Spleen (tissue), 11 donors: ENCODE data around the gene RFNG. TPM values are rescaled to one million over a fixed set of nuclear protein-coding genes. Genes with fewer than 3 reads are reported as not detected.

ENCODE experiments used
- DNase-seq: peaks from one replicate; pipeline ENCODE4 v3.0.0-alpha.2; 2020
- H3K27ac ChIP-seq, 8 donors: fragments of 200-600 bp; sonication (generic) in 7 of 8; 1 replicate in 4 of 8; 2 replicates in 4 of 8; pipeline versions ENCODE4 v1.5.0 to v1.8.0; 2016 to 2021; ENCODE audit warnings: inconsistent platforms in 4 of 8, mild to moderate bottlenecking in 4 of 8, moderate library complexity in 1 of 8
- H3K27me3 ChIP-seq, 7 donors: fragments of 200-600 bp; sonication (generic) in 6 of 7; replicated peaks in 1 of 7; 1 replicate in 4 of 7; 2 replicates in 3 of 7; pipeline versions ENCODE4 v1.5.0 to v1.8.0; 2016 to 2021; ENCODE audit warnings: inconsistent platforms in 3 of 7, mild to moderate bottlenecking in 1 of 7
- H3K36me3 ChIP-seq, 6 donors: fragments of 200-600 bp; sonication (generic) in 5 of 6; 1 replicate in 4 of 6; 2 replicates in 2 of 6; pipeline versions ENCODE4 v1.5.0 to v1.8.0; 2016 to 2021; ENCODE audit warnings: inconsistent platforms in 2 of 6
- H3K4me1 ChIP-seq, 6 donors: fragments of 200-600 bp; sonication (generic) in 5 of 6; 1 replicate in 3 of 6; 2 replicates in 3 of 6; pipeline versions ENCODE4 v1.5.0 to v1.8.0; 2016 to 2021; ENCODE audit warnings: inconsistent platforms in 3 of 6
- H3K4me3 ChIP-seq, 8 donors: fragments of 200-600 bp; sonication (generic) in 7 of 8; 1 replicate in 4 of 8; 2 replicates in 4 of 8; pipeline versions ENCODE4 v1.5.0 to v1.8.0; 2016 to 2021; ENCODE audit warnings: inconsistent platforms in 4 of 8, mild to moderate bottlenecking in 4 of 8, moderate library complexity in 2 of 8
- H3K9me3 ChIP-seq, 8 donors: fragments of 200-600 bp; sonication (generic) in 7 of 8; 1 replicate in 4 of 8; 2 replicates in 4 of 8; pipeline versions ENCODE4 v1.5.0 to v1.8.0; 2016 to 2021; ENCODE audit warnings: inconsistent platforms in 4 of 8
- POLR2A ChIP-seq, 3 donors: fragments of 450-650 bp; IDR thresholded peaks; one replicate each; pipeline ENCODE4 v1.5.1; 2017; ENCODE audit warnings: antibody characterized with exemption in 3 of 3, mild to moderate bottlenecking in 1 of 3
- POLR2AphosphoS5 ChIP-seq, 3 donors: sonication (generic); formaldehyde crosslinking; IDR thresholded peaks; one replicate each; pipeline ENCODE4 v1.5.1; 2017; ENCODE audit warnings: antibody characterized with exemption in 3 of 3
- WGBS, 5 donors: extraction: QIAGEN DNeasy Blood & Tissue Kit in 3 of 5; methylation state at CpG; one replicate each; pipeline versions ENCODE4 v1.1.5 to v1.1.7; 2013 to 2018; 5-methylcytosine and 5-hydroxymethylcytosine counted together
- intact Hi-C: fragments of 100-400 bp; cut with DNase I; formaldehyde crosslinking; loops from one replicate; pipeline ENCODE4 v1.15.0; 2023; ENCODE audit warnings: low total_unique reads
- polyA plus RNA-seq, 3 donors: library from polyadenylated mRNA; stranded (reverse); fragments of 200-250 nt; gene quantifications; one replicate each; pipeline ENCODE4 v1.2.1, GENCODE V29; 2013
- total RNA-seq, 7 donors: library from RNA; depleted of rRNA in 3 of 7; stranded (reverse); fragments of >200 nt in 3 of 7; fragmentation: NEBNext Ultra II Directional in 4 of 7; extraction: Animal tissue kit (Norgen Biotek cat#: 25700) in 4 of 7; gene quantifications; one replicate each; pipeline versions ENCODE4 v1.1.0 to v1.2.1, GENCODE V29; 2016 to 2021
- TF ChIP-seq, protein P1 (sequence below), 11 experiments: fragments of 200-600 bp in 7 of 11; fragments of 450-650 bp in 4 of 11; sonication (generic) in 4 of 11; IDR thresholded peaks in 8 of 11; conservative IDR thresholded peaks in 3 of 11; 1 replicate in 7 of 11; 2 replicates in 4 of 11; pipeline versions ENCODE4 v1.4.0 to v1.8.0; 2016 to 2021; ENCODE audit warnings: antibody characterized with exemption in 11 of 11, inconsistent platforms in 4 of 11, mild to moderate bottlenecking in 1 of 11
- donor health status: healthy with polysubstance abuse.
- donor health status: DM: no; HTN: no; CAD: no; lungs with moderate emphysema.
- donor health status: DM: no; HTN: no; CAD: no.
- donor health status: Bipolar disorder and iron deficiency.
- donor health status: healthy.
- donor health status: DM: no; HTN: no; CAD: no.
- donor health status: DM: yes; HTN: yes; CAD: no.

RFNG gene
- total and polyA plus RNA-seq, 10 donors, result 21.4 to 42.3 (median 27.2) TPM

DNA sequence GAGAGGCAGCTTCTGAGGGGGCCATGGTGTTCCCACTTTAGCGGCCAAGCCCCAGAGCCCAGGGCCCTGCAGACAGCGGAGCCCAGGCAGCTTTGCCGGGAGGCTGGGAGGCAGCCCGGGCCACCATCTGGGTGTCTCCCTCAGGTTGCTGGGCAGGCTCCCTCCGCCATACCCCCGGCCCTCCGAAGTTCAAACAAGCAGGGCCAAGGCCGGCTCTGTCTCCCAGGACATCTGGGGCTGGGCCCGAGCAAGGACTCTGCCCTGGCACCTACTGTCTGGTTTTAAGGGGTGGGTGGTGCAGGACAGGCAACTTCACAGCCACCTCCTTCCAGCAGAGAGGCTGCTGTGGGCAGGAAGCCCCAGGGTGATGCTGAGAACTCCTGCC is 11.4 kb upstream of the RFNG start:
- H3K4me3 ChIP-seq, result no peak overlapping the region
- H3K27me3 ChIP-seq, result no peaks in the 10 kb centered on the region
- H3K4me1 ChIP-seq, result peaks cover 17 to 67% (median 41%) of the 10 kb centered on the region in 6 donors
- no peak for DNase-seq
- intact Hi-C loops, result no loop called here
- peaks cover 0 to 62% (median 54%) of the 10 kb centered on the region in 6 donors for H3K36me3 ChIP-seq
- H3K9me3 ChIP-seq, result no peaks in the 10 kb centered on the region
- 80 to 97% (median 93%) methylated on average over 1 to 9 of the region's 9 CpGs; no CpG with 5 or more reads in 1 of the 5 donors for WGBS, 5 donors
- TF ChIP-seq POLR2A (IDR thresholded peaks at IDR 0.05), result no peak
- TF ChIP-seq, protein P1, sequence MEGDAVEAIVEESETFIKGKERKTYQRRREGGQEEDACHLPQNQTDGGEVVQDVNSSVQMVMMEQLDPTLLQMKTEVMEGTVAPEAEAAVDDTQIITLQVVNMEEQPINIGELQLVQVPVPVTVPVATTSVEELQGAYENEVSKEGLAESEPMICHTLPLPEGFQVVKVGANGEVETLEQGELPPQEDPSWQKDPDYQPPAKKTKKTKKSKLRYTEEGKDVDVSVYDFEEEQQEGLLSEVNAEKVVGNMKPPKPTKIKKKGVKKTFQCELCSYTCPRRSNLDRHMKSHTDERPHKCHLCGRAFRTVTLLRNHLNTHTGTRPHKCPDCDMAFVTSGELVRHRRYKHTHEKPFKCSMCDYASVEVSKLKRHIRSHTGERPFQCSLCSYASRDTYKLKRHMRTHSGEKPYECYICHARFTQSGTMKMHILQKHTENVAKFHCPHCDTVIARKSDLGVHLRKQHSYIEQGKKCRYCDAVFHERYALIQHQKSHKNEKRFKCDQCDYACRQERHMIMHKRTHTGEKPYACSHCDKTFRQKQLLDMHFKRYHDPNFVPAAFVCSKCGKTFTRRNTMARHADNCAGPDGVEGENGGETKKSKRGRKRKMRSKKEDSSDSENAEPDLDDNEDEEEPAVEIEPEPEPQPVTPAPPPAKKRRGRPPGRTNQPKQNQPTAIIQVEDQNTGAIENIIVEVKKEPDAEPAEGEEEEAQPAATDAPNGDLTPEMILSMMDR (IDR thresholded peaks at IDR 0.05 in 8 of 11, conservative IDR thresholded peaks at IDR 0.05 in 3 of 11), result no peak
- no peak for TF ChIP-seq POLR2AphosphoS5 (IDR thresholded peaks at IDR 0.05)
- no peak overlapping the region for H3K27ac ChIP-seq

DNA sequence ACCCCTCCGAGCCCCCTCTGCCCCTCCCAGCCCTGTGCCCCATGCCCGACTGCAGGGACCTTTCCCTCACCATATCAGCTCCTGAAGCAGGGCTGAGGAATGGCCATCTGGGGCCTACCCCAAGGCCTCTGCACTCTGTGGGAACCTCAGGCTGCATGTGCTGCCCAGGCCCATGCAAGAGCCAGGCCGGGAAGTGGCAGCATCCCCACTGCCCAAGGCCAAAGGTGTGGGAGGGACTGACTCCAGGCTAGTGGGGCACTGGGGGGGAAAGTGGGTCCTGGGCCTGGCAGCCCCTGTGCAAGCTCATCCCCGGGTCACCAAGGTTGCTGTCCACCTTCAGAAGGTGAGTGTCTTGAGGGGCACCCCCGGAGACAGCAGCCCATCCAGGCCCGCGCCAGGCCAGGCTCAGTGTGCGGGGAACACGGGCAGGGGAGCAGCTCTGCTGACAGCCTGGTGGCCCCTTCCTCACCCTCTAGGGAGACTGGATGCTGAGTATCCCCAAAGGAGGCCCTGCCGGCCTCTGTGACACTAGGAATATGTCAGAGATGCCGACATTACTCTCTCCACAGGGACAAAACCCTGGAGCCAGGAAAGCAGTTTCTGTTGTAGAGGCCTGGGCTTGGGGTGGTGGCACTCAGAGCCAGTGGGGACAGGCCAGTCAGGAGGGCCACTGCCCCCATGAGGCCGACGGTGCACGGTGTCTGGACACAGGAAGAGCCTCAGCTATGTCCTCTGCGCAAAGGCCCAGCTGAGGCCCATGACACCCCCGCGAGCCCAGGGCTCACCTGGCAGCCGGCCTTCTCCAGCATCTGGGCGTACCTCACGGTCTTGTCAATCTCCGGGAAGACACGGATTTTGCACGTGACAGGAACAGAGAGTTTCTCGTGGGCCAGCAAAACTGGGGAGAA is 10.7 kb upstream of the RFNG start:
- WGBS, 5 donors, result 75 to 95% (median 86%) methylated on average over 17 to 24 of the region's 24 CpGs
- Histone ChIP-seq H3K9me3 (no peaks in the 10 kb centered on the region), H3K27ac (no peak overlapping the region), H3K4me3 (no peak overlapping the region), H3K4me1 (peaks cover 17 to 74% (median 41%) of the 10 kb centered on the region in 6 donors), H3K27me3 (no peaks in the 10 kb centered on the region), H3K36me3 (peaks cover 0 to 69% (median 60%) of the 10 kb centered on the region in 6 donors)
- DNase-seq, result peak; percentile 67
- no peak for TF ChIP-seq POLR2A (IDR thresholded peaks at IDR 0.05)
- TF ChIP-seq, protein P1 (IDR thresholded peaks at IDR 0.05 in 8 of 11, conservative IDR thresholded peaks at IDR 0.05 in 3 of 11), result no peak
- TF ChIP-seq POLR2AphosphoS5 (IDR thresholded peaks at IDR 0.05), result no peak
- intact Hi-C loops, result no loop called here

DNA sequence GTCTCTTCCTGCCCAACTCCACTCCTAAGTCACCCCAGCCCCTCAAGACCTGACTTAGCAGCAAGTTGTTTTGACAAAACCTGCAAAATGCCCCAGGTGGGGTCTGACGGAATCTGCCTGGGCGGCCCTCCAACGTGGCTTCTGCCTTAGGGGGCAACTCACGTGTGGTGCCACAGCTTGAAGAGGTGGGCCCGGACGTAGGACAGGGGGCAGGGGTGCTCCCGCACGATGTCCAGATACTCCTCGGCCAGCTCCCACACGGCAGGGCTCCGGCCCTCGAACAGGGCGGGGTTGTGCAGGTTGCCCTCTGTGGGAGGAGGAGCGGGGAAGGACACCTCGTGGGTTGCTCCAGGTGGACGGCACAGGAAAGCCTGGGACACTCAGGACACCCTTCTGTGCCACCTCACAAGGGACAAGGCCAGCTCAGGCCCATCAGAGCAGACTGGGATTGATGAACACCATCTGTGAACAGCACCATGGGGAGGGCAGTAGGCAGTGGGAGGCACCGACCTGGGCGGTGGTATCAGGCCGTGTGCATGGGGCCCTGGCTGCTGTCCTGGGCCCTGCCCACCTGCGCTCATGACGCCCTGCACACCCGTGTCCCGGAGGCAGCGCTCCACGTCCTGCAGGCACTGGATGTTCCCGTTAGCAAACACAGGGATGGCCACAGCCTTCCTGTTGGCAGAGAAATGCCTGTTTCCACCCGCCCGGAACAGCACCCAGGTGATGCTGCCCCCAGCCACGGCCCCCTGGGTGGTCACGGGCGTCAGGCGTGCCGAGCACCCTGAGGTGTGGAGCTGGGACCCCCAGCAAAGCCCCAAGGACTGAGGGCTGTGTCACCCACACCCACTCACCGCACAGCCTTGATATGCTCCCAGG is 9.7 kb upstream of the RFNG start:
- peak; percentile 73 for DNase-seq
- H3K4me3 ChIP-seq, result no peak overlapping the region
- H3K4me1 ChIP-seq, result peaks cover 14 to 77% (median 38%) of the 10 kb centered on the region in 6 donors
- intact Hi-C loops, result no loop called here
- H3K36me3 ChIP-seq, result peaks cover 0 to 79% (median 71%) of the 10 kb centered on the region in 6 donors
- 91 to 93% (median 92%) methylated on average over 23 to 34 of the region's 34 CpGs for WGBS, 5 donors
- H3K27ac ChIP-seq, result no peak overlapping the region
- H3K27me3 ChIP-seq, result no peaks in the 10 kb centered on the region
- no peaks in the 10 kb centered on the region for H3K9me3 ChIP-seq
- TF ChIP-seq POLR2A (IDR thresholded peaks at IDR 0.05) (no peak), POLR2AphosphoS5 (IDR thresholded peaks at IDR 0.05) (peak in 2 of 3 donors; percentile 26 to 58)
- TF ChIP-seq, protein P1 (IDR thresholded peaks at IDR 0.05 in 8 of 11, conservative IDR thresholded peaks at IDR 0.05 in 3 of 11), result no peak
